Stomach (tissue), 9 donors: ENCODE results near the gene BABAM2. TPM values are rescaled to one million over a fixed set of nuclear protein-coding genes. Genes with fewer than 3 reads are reported as not detected.

Source experiments
- DNase-seq, 2 donors: peaks; one replicate each; pipeline versions ENCODE4 v3.0.0 to v3.0.0-alpha.2; 2013 to 2019
- H3K27ac ChIP-seq, 5 donors: fragments of 200-600 bp in 4 of 5; sonication (generic) in 4 of 5; one replicate each; pipeline ENCODE4 v1.5.1; 2013 to 2019; ENCODE audit warnings: mild to moderate bottlenecking in 1 of 5, moderate library complexity in 1 of 5
- H3K27me3 ChIP-seq, 3 donors: fragments of 200-600 bp; sonication (generic); one replicate each; pipeline ENCODE4 v1.5.1; 2017 to 2019; ENCODE audit warnings: mixed run types in 1 of 3
- H3K36me3 ChIP-seq, 4 donors: fragments of 200-600 bp; sonication (generic); 1 replicate in 3 of 4; 2 replicates in 1 of 4; pipeline ENCODE4 v1.5.1; 2016 to 2019
- H3K4me1 ChIP-seq, 4 donors: fragments of 200-600 bp; sonication (generic); one replicate each; pipeline ENCODE4 v1.5.1; 2016 to 2019
- H3K4me3 ChIP-seq, 4 donors: fragments of 200-600 bp; sonication (generic) in 3 of 4; one replicate each; pipeline ENCODE4 v1.5.1; 2016 to 2019; ENCODE audit warnings: mild to moderate bottlenecking in 1 of 4
- H3K9me3 ChIP-seq, 4 donors: fragments of 200-600 bp; sonication (generic); one replicate each; pipeline ENCODE4 v1.5.1; 2016 to 2019
- CTCF ChIP-seq, 7 experiments: fragments of 450-650 bp in 4 of 7; fragments of 200-600 bp in 3 of 7; sonication (generic) in 3 of 7; IDR thresholded peaks; one replicate each; pipeline ENCODE4 v1.5.1; 2016 to 2019; ENCODE audit warnings: antibody characterized with exemption in 7 of 7, control low read depth in 2 of 7, mild to moderate bottlenecking in 1 of 7
- EP300 ChIP-seq: sonication (generic); formaldehyde crosslinking; IDR thresholded peaks from one replicate; pipeline ENCODE4 v1.6.1; 2017; ENCODE audit warnings: antibody characterized with exemption
- POLR2A ChIP-seq, 4 donors: fragments of 450-650 bp; IDR thresholded peaks; one replicate each; pipeline ENCODE4 v1.6.1; 2016; ENCODE audit warnings: antibody characterized with exemption in 4 of 4, control low read depth in 2 of 4, mild to moderate bottlenecking in 1 of 4, moderate library complexity in 1 of 4
- POLR2AphosphoS5 ChIP-seq, 3 donors: sonication (generic); formaldehyde crosslinking; IDR thresholded peaks; one replicate each; pipeline ENCODE4 v1.6.1; 2016; ENCODE audit warnings: antibody characterized with exemption in 3 of 3
- WGBS, 5 donors: extraction: QIAGEN DNeasy Blood & Tissue Kit in 3 of 5; methylation state at CpG; one replicate each; pipeline versions ENCODE4 v1.1.5 to v1.1.7; 2013 to 2018; 5-methylcytosine and 5-hydroxymethylcytosine counted together
- intact Hi-C: fragments of 100-400 bp; cut with DNase I; formaldehyde crosslinking; loops from one replicate; pipeline ENCODE4 v1.15.1; 2023; ENCODE audit warnings: low total_unique reads
- polyA plus RNA-seq, 3 donors: library from polyadenylated mRNA; stranded (reverse); fragments of 200-250 nt; gene quantifications; one replicate each; pipeline ENCODE4 v1.2.3, GENCODE V29; 2013
- total RNA-seq, 5 donors: library from RNA; depleted of rRNA; stranded (reverse); fragments of >200 nt; gene quantifications; one replicate each; pipeline versions ENCODE4 v1.1.0 to v1.2.3, GENCODE V29; 2014 to 2016
- donor health status: healthy with polysubstance abuse.
- donor health status: Bipolar disorder and iron deficiency.
- donor health status: healthy.

BABAM2 gene
- total and polyA plus RNA-seq, 8 donors, result 14.2 to 41.4 (median 22.8) TPM

- H3K36me3 ChIP-seq, result no peaks in the 10 kb centered on the region
- H3K4me3 ChIP-seq, result no peak overlapping the region
- peaks cover 13 to 45% (median 30%) of the 10 kb centered on the region in 4 donors for H3K4me1 ChIP-seq
- TF ChIP-seq CTCF (IDR thresholded peaks at IDR 0.05), result no peak
- 65 to 75% (median 66%) methylated on average over 1 of the region's 1 CpG for WGBS, 5 donors
- no peaks in the 10 kb centered on the region for H3K9me3 ChIP-seq
- H3K27me3 ChIP-seq, result no peaks in the 10 kb centered on the region
- no peak overlapping the region for H3K27ac ChIP-seq
- no peak for DNase-seq
- intact Hi-C loops, result no loop called here
Observed at GRCh38 chr2:28267282-28267681, 376.8 kb downstream of the BABAM2 start.

- WGBS, 5 donors, result 45 to 63% (median 56%) methylated on average over 4 of the region's 4 CpGs
- TF ChIP-seq POLR2AphosphoS5 (IDR thresholded peaks at IDR 0.05) (no peak), EP300 (no peak), CTCF (IDR thresholded peaks at IDR 0.05) (no peak), POLR2A (IDR thresholded peaks at IDR 0.05) (no peak)
- no peaks in the 10 kb centered on the region for H3K27me3 ChIP-seq
- DNase-seq, result no peak
- intact Hi-C loops, result no loop called here
- H3K27ac ChIP-seq, result peak overlapping the region; percentile 48 to 76 (median 71)
- H3K9me3 ChIP-seq, result no peaks in the 10 kb centered on the region
- peaks cover 13 to 45% (median 30%) of the 10 kb centered on the region in 4 donors for H3K4me1 ChIP-seq
- H3K36me3 ChIP-seq, result no peaks in the 10 kb centered on the region
- H3K4me3 ChIP-seq, result no peak overlapping the region
Observed at GRCh38 chr2:28268386-28268785, 377.9 kb downstream of the BABAM2 start.

GRCh38 chr2:28269019-28269784 lies 378.7 kb downstream of the BABAM2 start:
- no peaks in the 10 kb centered on the region for H3K36me3 ChIP-seq
- TF ChIP-seq POLR2AphosphoS5 (IDR thresholded peaks at IDR 0.05), result peak in 2 of 3 donors; percentile 47 to 59
- no peak for TF ChIP-seq POLR2A (IDR thresholded peaks at IDR 0.05)
- no peaks in the 10 kb centered on the region for H3K27me3 ChIP-seq
- intact Hi-C loops, result no loop called here
- H3K4me3 ChIP-seq, result no peak overlapping the region
- peak overlapping the region; percentile 30 to 76 (median 68) for H3K27ac ChIP-seq
- no peaks in the 10 kb centered on the region for H3K9me3 ChIP-seq
- WGBS, 5 donors, result 22 to 64% (median 43%) methylated on average over 4 of the region's 4 CpGs
- DNase-seq, result peak; percentile 46 to 82
- H3K4me1 ChIP-seq, result peaks cover 13 to 47% (median 31%) of the 10 kb centered on the region in 4 donors

GRCh38 chr2:28270456-28271152 lies 380.1 kb downstream of the BABAM2 start:
- Histone ChIP-seq H3K9me3 (no peaks in the 10 kb centered on the region), H3K27me3 (no peaks in the 10 kb centered on the region), H3K4me1 (peaks cover 26 to 61% (median 44%) of the 10 kb centered on the region in 4 donors), H3K27ac (peak overlapping the region; percentile 48 to 76 (median 68)), H3K4me3 (no peak overlapping the region), H3K36me3 (no peaks in the 10 kb centered on the region)
- no peak for DNase-seq
- intact Hi-C loops, result no loop called here
- no peak for TF ChIP-seq EP300
- TF ChIP-seq POLR2A (IDR thresholded peaks at IDR 0.05), result no peak
- TF ChIP-seq POLR2AphosphoS5 (IDR thresholded peaks at IDR 0.05), result no peak
- no peak for TF ChIP-seq CTCF (IDR thresholded peaks at IDR 0.05)
- whole genome bisulfite sequencing, 5 donors, result 74 to 84% (median 75%) methylated on average over 6 of the region's 6 CpGs
